Activated CD4-positive, alpha-beta T cell treated with anti-CD3 and anti-CD28 coated beads for 36 hours (primary cell): ENCODE results near the gene CLNK. TPM values are rescaled to one million over a fixed set of nuclear protein-coding genes. Genes with fewer than 3 reads are reported as not detected.

Source experiments
- ATAC-seq: fragments of 200-7000 bp; cut with Tn5 transposase; one replicate; pipeline ENCODE4 v1.10.0; 2021; ENCODE audit warnings: mild to moderate bottlenecking, moderate library complexity
- CTCF ChIA-PET: fragments of 350-600 bp; sonication (Branson Sonifier 250); formaldehyde crosslinking; loops from one replicate; lab custom pipeline; 2021; ENCODE audit warnings: antibody characterized with exemption; lab: Charles Lee
- POLR2A ChIA-PET: fragments of 350-600 bp; sonication (Branson Sonifier 250); formaldehyde crosslinking; loops from one replicate; lab custom pipeline; 2021; ENCODE audit warnings: antibody characterized with exemption, inconsistent platforms; lab: Charles Lee
- DNase-seq: peaks from one replicate; pipeline ENCODE4 v3.0.0-alpha.2; 2020
- H3K27ac Mint-ChIP-seq: one replicate; pipeline ENCODE4 v1.8.0; 2021; ENCODE audit warnings: mixed read lengths
- H3K27me3 Mint-ChIP-seq: one replicate; pipeline ENCODE4 v1.8.0; 2021; ENCODE audit warnings: mixed read lengths
- H3K36me3 Mint-ChIP-seq: one replicate; pipeline ENCODE4 v1.8.0; 2021; ENCODE audit warnings: low read depth, mixed read lengths
- H3K4me1 Mint-ChIP-seq: one replicate; pipeline ENCODE4 v1.8.0; 2021; ENCODE audit warnings: mixed read lengths
- H3K4me3 Mint-ChIP-seq: one replicate; pipeline ENCODE4 v1.8.0; 2021; ENCODE audit warnings: mild to moderate bottlenecking, moderate library complexity, mixed read lengths
- H3K9me3 Mint-ChIP-seq: one replicate; pipeline ENCODE4 v1.8.0; 2021; ENCODE audit warnings: low read depth, mixed read lengths
- intact Hi-C, 2 experiments: fragments of 100-400 bp; cut with DNase I in 1 of 2; cut with micrococcal nuclease in 1 of 2; formaldehyde crosslinking; loops; one replicate each; pipeline versions ENCODE4 v1.14.2 to v1.15.1; 2022 to 2024; cut with DNase I, micrococcal nuclease
- total RNA-seq, 2 experiments: library from RNA; stranded (reverse); gene quantifications; one replicate each; pipeline ENCODE4 v1.2.3, GENCODE V29; 2021

Gene CLNK
- total RNA-seq, 2 experiments from 2014 or later: not detected

GRCh38 chr4:10535912-10536311, 148.7 kb downstream of the CLNK start:
- H3K36me3 Mint-ChIP-seq: no peaks in the 10 kb centered on the region
- POLR2A ChIA-PET: no interaction called here
- H3K27me3 Mint-ChIP-seq: no peaks in the 10 kb centered on the region
- DNase-seq (no peak), ATAC-seq (no peak)
- H3K27ac Mint-ChIP-seq: no peak overlapping the region
- no peaks in the 10 kb centered on the region for H3K4me1 Mint-ChIP-seq
- no peaks in the 10 kb centered on the region for H3K9me3 Mint-ChIP-seq
- CTCF ChIA-PET: interaction anchor here (0.6 to 3.0 kb wide), 5 partner anchors 75 to 379 kb away, joined by 3 to 14 read pairs (median 4); no protein-coding TSS in a partner anchor
- intact Hi-C loops: loop anchor here in 1 of 2 experiments (5.0 kb wide), 1 partner anchor 74 kb away; no protein-coding TSS in a partner anchor
- H3K4me3 Mint-ChIP-seq: no peak overlapping the region

GRCh38 chr4:10534820-10535219, 149.7 kb downstream of the CLNK start:
- H3K4me1 Mint-ChIP-seq: no peaks in the 10 kb centered on the region
- no peak for DNase-seq
- ATAC-seq: no peak
- no peak overlapping the region for H3K4me3 Mint-ChIP-seq
- no peak overlapping the region for H3K27ac Mint-ChIP-seq
- intact Hi-C loops: loop anchor here in 1 of 2 experiments (5.0 kb wide), 1 partner anchor 73 kb away; no protein-coding TSS in a partner anchor
- POLR2A ChIA-PET: no interaction called here
- H3K27me3 Mint-ChIP-seq: no peaks in the 10 kb centered on the region
- H3K9me3 Mint-ChIP-seq: no peaks in the 10 kb centered on the region
- H3K36me3 Mint-ChIP-seq: no peaks in the 10 kb centered on the region
- CTCF ChIA-PET: interaction anchor here (0.6 kb wide), 1 partner anchor 8 kb away, joined by 3 read pairs; no protein-coding TSS in a partner anchor

- Mint-ChIP-seq H3K27me3 (no peaks in the 10 kb centered on the region), H3K4me1 (no peaks in the 10 kb centered on the region), H3K27ac (no peak overlapping the region), H3K36me3 (no peaks in the 10 kb centered on the region), H3K4me3 (no peak overlapping the region), H3K9me3 (no peaks in the 10 kb centered on the region)
- ATAC-seq (no peak), DNase-seq (no peak)
- ChIA-PET POLR2A (no interaction called here), CTCF (interaction anchor here (1.5 kb wide), 1 partner anchor 23 kb away, joined by 3 read pairs; no protein-coding TSS in a partner anchor)
- intact Hi-C loops: no loop called here
Observed at GRCh38 chr4:10532155-10532554, 152.4 kb downstream of the CLNK start.

- ChIA-PET CTCF (interaction anchor here (0.7 kb wide), 2 partner anchors 442 to 1060 kb away, joined by 3 to 5 read pairs; no protein-coding TSS in a partner anchor), POLR2A (no interaction called here)
- Mint-ChIP-seq H3K9me3 (no peaks in the 10 kb centered on the region), H3K27me3 (no peaks in the 10 kb centered on the region), H3K4me3 (no peak overlapping the region), H3K4me1 (no peaks in the 10 kb centered on the region), H3K36me3 (no peaks in the 10 kb centered on the region), H3K27ac (no peak overlapping the region)
- intact Hi-C loops: no loop called here
- no peak for ATAC-seq
- DNase-seq: no peak
Observed at GRCh38 chr4:10530137-10530786, 154.3 kb downstream of the CLNK start.

GRCh38 chr4:10529291-10530136, 155.1 kb downstream of the CLNK start:
- Mint-ChIP-seq H3K36me3 (no peaks in the 10 kb centered on the region), H3K4me3 (no peak overlapping the region), H3K27ac (no peak overlapping the region), H3K9me3 (no peaks in the 10 kb centered on the region), H3K4me1 (no peaks in the 10 kb centered on the region), H3K27me3 (no peaks in the 10 kb centered on the region)
- intact Hi-C loops: no loop called here
- ChIA-PET POLR2A (no interaction called here), CTCF (interaction anchor here (0.7 kb wide), 2 partner anchors 441 to 1061 kb away, joined by 3 to 5 read pairs; no protein-coding TSS in a partner anchor)
- ATAC-seq: no peak
- DNase-seq: no peak

- CTCF ChIA-PET: no interaction called here
- H3K36me3 Mint-ChIP-seq: no peaks in the 10 kb centered on the region
Observed at GRCh38 chr4:10527438-10527837, 157.1 kb downstream of the CLNK start.

GRCh38 chr4:10526429-10527222, 157.9 kb downstream of the CLNK start:
- intact Hi-C loops: no loop called here
- ChIA-PET CTCF (interaction anchor here (0.6 to 1.6 kb wide), 5 partner anchors 9 to 38 kb away, joined by 3 to 6 read pairs (median 4); no protein-coding TSS in a partner anchor), POLR2A (no interaction called here)
- no peak overlapping the region for H3K27ac Mint-ChIP-seq
- H3K27me3 Mint-ChIP-seq: no peaks in the 10 kb centered on the region
- ATAC-seq: no peak
- H3K9me3 Mint-ChIP-seq: no peaks in the 10 kb centered on the region
- H3K4me3 Mint-ChIP-seq: no peak overlapping the region
- DNase-seq: peak; percentile 6
- H3K4me1 Mint-ChIP-seq: no peaks in the 10 kb centered on the region
- no peaks in the 10 kb centered on the region for H3K36me3 Mint-ChIP-seq

More at GRCh38 chr4:10527438-10527837, 157.1 kb downstream of the CLNK start:
- DNase-seq (no peak), ATAC-seq (no peak)
- no peaks in the 10 kb centered on the region for H3K27me3 Mint-ChIP-seq
- H3K4me1 Mint-ChIP-seq: no peaks in the 10 kb centered on the region
- POLR2A ChIA-PET: no interaction called here
- no peak overlapping the region for H3K4me3 Mint-ChIP-seq
- intact Hi-C loops: no loop called here
- no peaks in the 10 kb centered on the region for H3K9me3 Mint-ChIP-seq
- no peak overlapping the region for H3K27ac Mint-ChIP-seq

GRCh38 chr4:10524196-10524833, 160.3 kb downstream of the CLNK start:
- intact Hi-C loops: no loop called here
- Mint-ChIP-seq H3K4me1 (no peaks in the 10 kb centered on the region), H3K36me3 (no peaks in the 10 kb centered on the region), H3K4me3 (no peak overlapping the region), H3K27me3 (no peaks in the 10 kb centered on the region), H3K27ac (no peak overlapping the region), H3K9me3 (no peaks in the 10 kb centered on the region)
- ChIA-PET POLR2A (no interaction called here), CTCF (interaction anchor here (0.6 to 1.1 kb wide), 2 partner anchors 148 to 360 kb away, joined by 3 read pairs; no protein-coding TSS in a partner anchor)
- ATAC-seq: no peak
- DNase-seq: no peak

- H3K4me3 Mint-ChIP-seq: no peak overlapping the region
- ChIA-PET POLR2A (no interaction called here), CTCF (interaction anchor here (0.6 kb wide), 1 partner anchor 457 kb away, joined by 3 read pairs; no protein-coding TSS in a partner anchor)
- no peaks in the 10 kb centered on the region for H3K27me3 Mint-ChIP-seq
- no peaks in the 10 kb centered on the region for H3K36me3 Mint-ChIP-seq
- no peaks in the 10 kb centered on the region for H3K4me1 Mint-ChIP-seq
- H3K27ac Mint-ChIP-seq: no peak overlapping the region
- no peak for ATAC-seq
- H3K9me3 Mint-ChIP-seq: no peaks in the 10 kb centered on the region
- intact Hi-C loops: no loop called here
- no peak for DNase-seq
Observed at GRCh38 chr4:10521424-10521823, 163.1 kb downstream of the CLNK start.

- intact Hi-C loops: no loop called here
- H3K27me3 Mint-ChIP-seq: peaks cover 2% of the 10 kb centered on the region
- H3K36me3 Mint-ChIP-seq: no peaks in the 10 kb centered on the region
- ATAC-seq (no peak), DNase-seq (no peak)
- peaks cover 5% of the 10 kb centered on the region for H3K9me3 Mint-ChIP-seq
- no peak overlapping the region for H3K27ac Mint-ChIP-seq
- no peaks in the 10 kb centered on the region for H3K4me1 Mint-ChIP-seq
- CTCF ChIA-PET: no interaction called here
- POLR2A ChIA-PET: no interaction called here
- no peak overlapping the region for H3K4me3 Mint-ChIP-seq
Observed at GRCh38 chr4:10509733-10510132, 174.8 kb downstream of the CLNK start.
